Right lobe of liver (tissue), 6 donors: ENCODE results near the gene FANK1. TPM values are rescaled to one million over a fixed set of nuclear protein-coding genes. Genes with fewer than 3 reads are reported as not detected.
A peak's percentile ranks its signal among the peaks of the same experiment; 100 is the strongest.
"Not testable (repeated sequence)": the region's sequence is repeated elsewhere in the genome, so short reads cannot be mapped to it uniquely, and the experiment has no call there.

Experiments
- ATAC-seq, 4 donors: fragments of 200-7000 bp; cut with Tn5 transposase; one replicate each; pipeline ENCODE4 v1.9.1; 2020; ENCODE audit warnings: mild to moderate bottlenecking in 4 of 4, moderate library complexity in 4 of 4
- DNase-seq, 3 donors: peaks; one replicate each; pipeline ENCODE4 v3.0.0-alpha.2; 2020
- H3K27ac ChIP-seq, 3 donors: fragments of 200-600 bp; one replicate each; pipeline ENCODE4 v1.8.0; 2022
- H3K27me3 ChIP-seq, 2 donors: fragments of 200-600 bp; one replicate each; pipeline ENCODE4 v1.8.0; 2022
- H3K36me3 ChIP-seq, 4 donors: fragments of 200-600 bp; sonication (generic) in 1 of 4; one replicate each; pipeline versions ENCODE4 v1.5.1 to v1.8.0; 2017 to 2022; ENCODE audit warnings: control low read depth in 1 of 4
- H3K4me1 ChIP-seq, 4 donors: fragments of 200-600 bp; sonication (generic) in 1 of 4; one replicate each; pipeline versions ENCODE4 v1.5.1 to v1.8.0; 2017 to 2022; ENCODE audit warnings: control low read depth in 1 of 4
- H3K4me3 ChIP-seq, 3 donors: fragments of 200-600 bp; one replicate each; pipeline ENCODE4 v1.8.0; 2022
- H3K9me3 ChIP-seq, 4 donors: fragments of 200-600 bp; sonication (generic) in 1 of 4; one replicate each; pipeline versions ENCODE4 v1.5.1 to v1.8.0; 2017 to 2022; ENCODE audit warnings: control low read depth in 1 of 4
- POLR2A ChIP-seq: fragments of 450-650 bp; IDR thresholded peaks from one replicate; pipeline ENCODE4 v1.6.1; 2017; ENCODE audit warnings: antibody characterized with exemption, mild to moderate bottlenecking
- WGBS: methylation state at CpG from one replicate; pipeline ENCODE4 v1.1.6; 2018; ENCODE audit warnings: low coverage, low lambda C conversion rate; ENCODE audit not compliant: insufficient coverage; ENCODE audit errors: missing lambda C conversion rate; 5-methylcytosine and 5-hydroxymethylcytosine counted together
- intact Hi-C, 2 donors: fragments of 100-400 bp; cut with DNase I; formaldehyde crosslinking; loops; one replicate each; pipeline versions ENCODE4 v1.11.2 to v1.14.1; 2022
- total RNA-seq, 6 experiments: library from RNA; depleted of rRNA in 2 of 6; stranded (reverse); fragments of >200 nt in 2 of 6; fragmentation: NEBNext Ultra II Directional in 3 of 6; extraction: Animal tissue kit (Norgen Biotek cat#: 25700) in 3 of 6; gene quantifications; one replicate each; pipeline versions ENCODE4 v1.1.0 to v1.2.4, GENCODE V29; 2016 to 2023
- TF ChIP-seq, protein P1 (sequence below), 4 donors: fragments of 200-600 bp in 3 of 4; fragments of 450-650 bp in 1 of 4; IDR thresholded peaks; one replicate each; pipeline versions ENCODE4 v1.5.1 to v1.8.0; 2016 to 2022; ENCODE audit warnings: antibody characterized with exemption in 4 of 4, mild to moderate bottlenecking in 2 of 4
- donor health status: DM: no; HTN: yes; CAD: no.
- donor health status: DM: no; HTN: no; CAD: no.
- donor health status: DM: no; HTN: no; CAD: no.
- donor health status: DM: no; HTN: yes; CAD: no.
- donor health status: DM: no; HTN: yes; CAD: no.

The FANK1 gene
- total RNA-seq, 6 experiments from 2014 or later = 0.18 TPM; not detected in 5

DNA sequence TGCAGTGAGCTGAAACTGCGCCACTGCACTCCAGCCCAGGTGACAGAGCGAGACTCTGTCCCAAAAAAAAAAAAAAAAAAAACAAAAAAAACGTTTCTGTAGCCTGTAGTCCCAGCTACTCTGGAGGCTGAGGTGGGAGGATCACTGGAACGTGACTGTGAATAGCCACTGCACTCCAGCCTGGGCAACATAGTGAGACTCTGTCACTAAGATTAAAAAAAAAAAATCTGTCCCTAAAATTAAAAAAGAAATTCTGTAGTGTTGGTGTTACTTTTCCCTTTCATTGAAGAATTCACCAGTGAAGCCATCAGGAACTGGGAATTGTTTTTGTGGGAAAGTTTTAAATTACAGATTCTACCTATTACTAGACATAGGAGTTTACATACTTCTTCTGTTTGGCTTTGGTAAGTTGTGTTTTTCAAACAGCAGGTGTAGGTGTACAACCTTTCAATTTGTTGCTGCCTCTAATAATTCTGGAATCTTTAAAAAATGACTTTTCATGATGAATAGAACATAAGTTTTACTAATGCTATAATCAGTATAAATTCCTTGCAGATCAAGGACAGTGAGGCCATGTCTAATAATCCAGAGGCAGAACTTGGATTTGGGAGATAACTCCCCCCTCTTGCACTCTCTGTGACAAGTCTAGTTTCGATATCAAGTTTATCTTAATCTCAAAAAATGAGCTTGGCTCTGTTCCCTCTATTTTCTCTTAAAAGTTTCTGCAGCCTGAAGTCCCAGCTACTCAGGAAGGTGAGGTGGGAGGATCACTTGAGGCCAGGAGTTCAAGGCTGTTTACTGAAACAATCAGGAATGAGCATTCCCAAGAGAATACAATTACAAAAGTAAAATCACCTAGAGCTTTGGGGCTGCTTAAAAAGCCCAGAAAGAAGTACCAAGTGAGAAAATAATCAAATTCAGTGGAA is 9.0 kb downstream of the FANK1 start:
- H3K27ac ChIP-seq, DNase-seq, H3K4me1 ChIP-seq, H3K27me3 ChIP-seq, H3K36me3 ChIP-seq, intact Hi-C loops, H3K4me3 ChIP-seq, H3K9me3 ChIP-seq: not testable (repeated sequence)
- WGBS = 56% methylated on average over 5 of the region's 5 CpGs
- ATAC-seq = peak in 1 of 4 donors; percentile 16

DNA sequence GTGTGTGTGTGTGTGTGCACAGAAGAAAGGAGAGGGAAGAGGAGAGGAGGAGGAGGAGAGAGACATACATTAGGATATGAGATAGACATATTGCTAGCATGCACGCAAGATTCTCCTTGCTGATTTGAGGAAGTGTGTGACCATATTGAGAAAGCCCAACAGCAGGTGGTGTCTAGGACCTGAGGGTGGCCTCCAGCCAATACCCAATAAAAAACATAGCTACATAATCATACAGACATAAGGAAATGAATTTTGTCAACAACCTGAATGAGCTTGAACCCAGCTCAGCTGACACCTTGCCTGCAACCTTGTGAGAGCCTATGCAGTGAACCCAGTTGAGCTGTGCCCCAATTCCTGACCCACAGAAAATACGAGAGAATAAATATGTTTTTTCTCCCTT is 11.2 kb downstream of the FANK1 start:
- H3K9me3 ChIP-seq, DNase-seq, H3K27ac ChIP-seq, H3K27me3 ChIP-seq, H3K36me3 ChIP-seq, intact Hi-C loops, H3K4me3 ChIP-seq, H3K4me1 ChIP-seq, ATAC-seq: not testable (repeated sequence)
- WGBS = 56% methylated on average over 2 of the region's 2 CpGs

DNA sequence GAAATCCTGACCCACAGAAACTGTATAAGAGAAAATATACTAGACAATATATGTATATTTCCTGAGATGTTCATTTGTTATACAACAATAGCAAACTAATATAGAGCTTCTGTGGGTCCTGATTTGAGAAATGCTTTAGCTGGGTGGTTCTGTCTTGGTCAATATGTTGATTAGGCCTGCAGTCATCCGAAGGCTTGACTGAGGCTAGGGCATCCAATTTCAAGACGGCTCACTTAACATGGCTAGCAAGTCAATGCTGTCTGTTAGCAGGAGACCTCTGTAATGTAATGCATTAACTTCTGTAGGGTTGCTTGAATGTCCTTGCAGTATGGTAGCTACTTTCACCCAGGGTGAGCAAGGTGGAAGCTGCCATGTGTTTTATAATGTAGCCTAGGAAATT is 12.4 kb downstream of the FANK1 start:
- H3K4me3 ChIP-seq, DNase-seq, H3K27ac ChIP-seq, H3K4me1 ChIP-seq, H3K9me3 ChIP-seq, H3K36me3 ChIP-seq, intact Hi-C loops, H3K27me3 ChIP-seq: not testable (repeated sequence)
- 31% methylated on average over 2 of the region's 2 CpGs for WGBS
- peak in 1 of 4 donors; percentile 30 for ATAC-seq

DNA sequence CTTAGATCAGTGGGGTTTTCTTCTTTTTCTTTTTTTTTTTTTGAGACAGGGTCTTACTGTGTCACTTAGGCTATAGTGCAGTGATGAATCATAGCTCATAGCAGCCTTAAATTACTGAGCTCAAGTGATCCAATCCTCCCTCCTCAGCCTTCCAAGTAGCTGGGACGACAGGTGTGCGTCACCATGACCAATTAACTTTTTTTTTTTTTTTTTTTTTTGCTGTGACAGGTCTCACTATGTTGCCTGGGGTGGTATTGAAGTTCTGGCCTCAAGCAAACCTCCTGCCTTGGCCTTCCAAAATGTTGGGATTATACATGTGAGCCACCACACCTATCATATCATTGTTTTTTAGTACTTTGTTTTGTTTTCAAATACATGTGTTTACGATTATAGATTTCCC is 13.1 kb downstream of the FANK1 start:
- ATAC-seq, DNase-seq, H3K9me3 ChIP-seq, H3K4me3 ChIP-seq, intact Hi-C loops, H3K36me3 ChIP-seq, H3K27me3 ChIP-seq, H3K4me1 ChIP-seq, H3K27ac ChIP-seq: not testable (repeated sequence)
- 55% methylated on average over 2 of the region's 3 CpGs for WGBS

DNA sequence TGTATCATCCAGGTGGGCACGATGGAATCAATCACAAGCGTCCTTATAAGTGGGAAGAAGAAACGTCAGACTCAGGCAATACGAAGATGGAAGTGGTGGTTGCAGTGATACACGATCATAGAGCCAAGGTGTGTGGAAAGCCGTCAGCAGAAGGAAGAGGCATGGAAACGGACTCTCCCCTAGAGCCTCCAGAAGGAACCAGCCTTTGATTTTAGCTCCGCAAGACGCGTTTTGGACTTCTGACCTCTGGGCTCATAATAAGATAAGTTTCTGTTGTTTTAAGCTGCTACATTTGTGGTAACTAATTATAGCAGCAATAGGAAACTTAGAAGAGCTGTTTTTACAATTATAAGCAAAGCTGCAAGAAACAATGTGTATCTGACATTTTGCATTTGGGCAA is 14.8 kb downstream of the FANK1 start:
- no peak overlapping the region for H3K27ac ChIP-seq
- peaks cover 0 to 6% of the 10 kb centered on the region in 2 donors for H3K27me3 ChIP-seq
- no peak for TF ChIP-seq POLR2A
- TF ChIP-seq, protein P1, sequence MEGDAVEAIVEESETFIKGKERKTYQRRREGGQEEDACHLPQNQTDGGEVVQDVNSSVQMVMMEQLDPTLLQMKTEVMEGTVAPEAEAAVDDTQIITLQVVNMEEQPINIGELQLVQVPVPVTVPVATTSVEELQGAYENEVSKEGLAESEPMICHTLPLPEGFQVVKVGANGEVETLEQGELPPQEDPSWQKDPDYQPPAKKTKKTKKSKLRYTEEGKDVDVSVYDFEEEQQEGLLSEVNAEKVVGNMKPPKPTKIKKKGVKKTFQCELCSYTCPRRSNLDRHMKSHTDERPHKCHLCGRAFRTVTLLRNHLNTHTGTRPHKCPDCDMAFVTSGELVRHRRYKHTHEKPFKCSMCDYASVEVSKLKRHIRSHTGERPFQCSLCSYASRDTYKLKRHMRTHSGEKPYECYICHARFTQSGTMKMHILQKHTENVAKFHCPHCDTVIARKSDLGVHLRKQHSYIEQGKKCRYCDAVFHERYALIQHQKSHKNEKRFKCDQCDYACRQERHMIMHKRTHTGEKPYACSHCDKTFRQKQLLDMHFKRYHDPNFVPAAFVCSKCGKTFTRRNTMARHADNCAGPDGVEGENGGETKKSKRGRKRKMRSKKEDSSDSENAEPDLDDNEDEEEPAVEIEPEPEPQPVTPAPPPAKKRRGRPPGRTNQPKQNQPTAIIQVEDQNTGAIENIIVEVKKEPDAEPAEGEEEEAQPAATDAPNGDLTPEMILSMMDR (IDR thresholded peaks at IDR 0.05) = no peak
- no peak for ATAC-seq
- H3K36me3 ChIP-seq = no peaks in the 10 kb centered on the region
- no peak overlapping the region for H3K4me3 ChIP-seq
- WGBS = 52% methylated on average over 9 of the region's 10 CpGs
- H3K4me1 ChIP-seq = no peaks in the 10 kb centered on the region
- DNase-seq = no peak
- no peaks in the 10 kb centered on the region for H3K9me3 ChIP-seq
- intact Hi-C loops = no loop called here

DNA sequence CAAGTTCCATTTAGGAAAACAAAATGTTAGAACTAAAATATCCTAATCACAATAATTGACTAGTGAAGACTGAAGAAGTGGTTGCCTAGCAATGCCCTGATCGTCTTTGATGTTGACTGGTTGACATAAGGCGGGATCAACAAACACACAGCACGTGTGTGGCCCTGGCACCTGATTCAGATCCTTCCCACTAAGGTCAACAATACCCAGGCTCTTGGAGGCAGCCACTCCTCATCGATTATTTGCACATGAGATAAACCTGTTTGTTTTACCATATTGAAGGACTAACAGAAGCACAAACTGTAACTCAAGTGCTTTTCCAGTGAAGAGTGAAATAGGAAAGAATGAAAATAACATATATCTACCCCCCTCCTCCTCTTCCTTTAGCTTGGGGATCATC is 15.6 kb downstream of the FANK1 start:
- H3K27me3 ChIP-seq = peaks cover 0 to 6% of the 10 kb centered on the region in 2 donors
- H3K9me3 ChIP-seq = no peaks in the 10 kb centered on the region
- WGBS = 23% methylated on average over 2 of the region's 4 CpGs
- H3K36me3 ChIP-seq = no peaks in the 10 kb centered on the region
- H3K4me3 ChIP-seq = no peak overlapping the region
- peak; percentile 63 to 93 (median 84) for ATAC-seq
- TF ChIP-seq, protein P1 (IDR thresholded peaks at IDR 0.05) = no peak
- no peak for TF ChIP-seq POLR2A
- H3K4me1 ChIP-seq = no peaks in the 10 kb centered on the region
- peak in 2 of 3 donors; percentile 56 to 76 for DNase-seq
- intact Hi-C loops = no loop called here
- H3K27ac ChIP-seq = no peak overlapping the region

DNA sequence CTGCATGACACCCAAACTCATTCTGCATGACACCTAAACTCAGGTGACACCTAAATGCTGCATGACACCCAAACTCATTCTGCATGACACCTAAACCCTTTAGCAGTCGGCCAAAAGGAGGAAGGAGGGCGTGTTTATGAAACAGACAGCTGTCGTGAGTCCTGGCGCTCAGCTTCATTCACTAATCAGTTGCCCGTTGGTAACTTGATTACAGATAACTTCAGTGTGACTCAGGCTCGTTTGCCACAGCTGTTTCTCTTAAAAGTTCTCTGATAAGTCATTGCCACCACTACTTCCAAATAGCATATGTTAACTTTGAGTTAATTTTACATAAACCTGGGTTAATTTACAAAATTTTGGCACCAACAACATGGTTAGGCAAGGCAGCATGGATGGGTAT is 16.9 kb downstream of the FANK1 start:
- H3K27ac ChIP-seq, DNase-seq, H3K9me3 ChIP-seq, H3K4me1 ChIP-seq, H3K27me3 ChIP-seq, intact Hi-C loops, ATAC-seq, H3K4me3 ChIP-seq, H3K36me3 ChIP-seq: not testable (repeated sequence)
- 31% methylated on average over 6 of the region's 6 CpGs for WGBS
